HL-60 (cell line): ENCODE results near the gene RXFP3.

Experiments used
- CTCF ChIP-seq: IDR thresholded peaks from one replicate; pipeline ENCODE4 v1.5.1; 2011; ENCODE audit warnings: low read length, control low read depth, inconsistent platforms; ENCODE audit not compliant: insufficient read depth
- GABPA ChIP-seq: IDR thresholded peaks from 2 replicates; pipeline ENCODE4 v1.6.1; 2012; ENCODE audit warnings: low read depth
- POLR2AphosphoS5 ChIP-seq: IDR thresholded peaks from 2 replicates; pipeline ENCODE4 v1.6.1; 2012; ENCODE audit warnings: low read depth
- SPI1 ChIP-seq: IDR thresholded peaks from 2 replicates; pipeline ENCODE4 v1.6.1; 2012; ENCODE audit warnings: low read depth, mild to moderate bottlenecking, borderline replicate concordance

DNA sequence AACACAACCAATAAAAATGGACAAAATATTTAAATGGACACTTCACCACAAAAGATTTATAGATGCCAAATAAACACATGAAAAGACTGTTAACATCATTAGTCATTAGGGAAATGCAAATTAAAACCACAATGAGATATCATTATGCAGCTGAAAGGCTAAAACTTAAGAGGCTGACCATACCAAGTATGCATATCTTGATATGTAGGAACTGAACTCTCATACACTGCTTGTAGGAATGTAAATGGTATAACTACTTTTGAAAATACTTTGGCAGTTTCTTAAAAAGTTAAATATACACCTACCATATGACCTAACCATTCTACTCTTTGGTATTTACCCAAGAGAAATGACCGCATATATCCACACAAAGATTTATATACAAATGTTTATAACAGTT is 30.8 kb upstream of the RXFP3 start:
- TF ChIP-seq CTCF (no peak), POLR2AphosphoS5 (no peak), SPI1 (no peak), GABPA (no peak)
